ENCODE data around the gene NUTM1.

- TF ChIP-seq CTCF (IDR thresholded peaks at IDR 0.05) (no peak), POLR2A (IDR thresholded peaks at IDR 0.05) (no peak)
These were observed 4.8 kb upstream of the NUTM1 start for GRCh38 chr15:34338347-34338746.

Data from testis (tissue), 2 donors.